ENCODE results near the gene ERMARD. TPM values are rescaled to one million over a fixed set of nuclear protein-coding genes. Genes with fewer than 3 reads are reported as not detected.

Gene ERMARD
- total RNA-seq, 1 experiment from 2014 or later: 22.0 TPM

DNA sequence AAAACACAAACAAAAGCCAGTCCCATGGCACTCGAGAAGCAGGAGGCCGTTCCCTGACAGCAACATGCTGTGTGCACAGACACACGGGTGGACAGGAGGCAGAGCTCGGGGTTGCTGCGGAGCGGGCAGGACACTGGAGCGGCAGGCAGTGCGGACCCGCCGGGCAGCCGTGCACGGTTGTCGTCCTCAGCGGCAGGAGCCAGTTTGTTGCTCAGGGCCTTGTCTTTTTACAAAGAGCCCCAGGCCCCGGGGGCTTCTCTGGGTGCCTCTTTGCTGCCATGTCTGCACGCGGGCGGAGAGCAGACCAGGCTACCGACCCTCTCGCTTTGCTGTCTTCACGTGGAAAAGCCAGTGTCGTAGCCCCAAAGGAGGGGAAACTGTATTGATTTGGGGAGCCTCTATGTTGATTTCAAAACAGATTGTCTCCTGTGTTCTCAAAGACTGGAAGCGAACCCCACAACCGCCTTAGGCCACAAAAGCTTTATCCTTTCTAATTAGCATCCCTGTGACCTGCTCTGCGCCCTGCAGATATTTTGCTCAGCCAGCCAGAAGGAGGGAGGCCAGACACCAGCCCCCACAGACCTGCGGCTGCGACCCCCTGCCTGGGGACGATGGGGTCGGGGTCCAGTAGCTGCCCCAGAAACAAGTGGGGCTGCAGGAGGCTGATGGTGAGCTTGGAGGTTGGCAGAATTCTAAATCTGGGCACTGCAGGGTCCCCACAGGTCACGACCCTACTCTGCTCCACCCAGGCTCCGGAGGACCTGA is 50.2 kb downstream of the ERMARD start:
- peaks cover 45% of the 10 kb centered on the region for H3K27me3 Mint-ChIP-seq (ENCODE audit: unreplicated experiment)
- peaks cover 6% of the 10 kb centered on the region for H3K4me1 Mint-ChIP-seq (ENCODE audit: low read depth, unreplicated experiment)
- H3K4me3 Mint-ChIP-seq (ENCODE audit: low read depth, unreplicated experiment): no peak overlapping the region
- H3K9me3 Mint-ChIP-seq (ENCODE audit: low read depth, unreplicated experiment): no peaks in the 10 kb centered on the region
- DNase-seq: no peak
- no TSS peak for BruUV-seq (replicated peaks)
- no peak overlapping the region for H3K27ac Mint-ChIP-seq (ENCODE audit: unreplicated experiment)
- CTCF ChIA-PET: interaction anchor here (1.3 kb wide), 1 partner anchor 11 kb away, joined by 4 read pairs; no protein-coding TSS in a partner anchor
- intact Hi-C loops (cut with micrococcal nuclease; ENCODE audit: unreplicated experiment): no loop called here
- no peaks in the 10 kb centered on the region for H3K36me3 Mint-ChIP-seq (ENCODE audit: insufficient read depth, unreplicated experiment)
- TF ChIP-seq, protein P1, sequence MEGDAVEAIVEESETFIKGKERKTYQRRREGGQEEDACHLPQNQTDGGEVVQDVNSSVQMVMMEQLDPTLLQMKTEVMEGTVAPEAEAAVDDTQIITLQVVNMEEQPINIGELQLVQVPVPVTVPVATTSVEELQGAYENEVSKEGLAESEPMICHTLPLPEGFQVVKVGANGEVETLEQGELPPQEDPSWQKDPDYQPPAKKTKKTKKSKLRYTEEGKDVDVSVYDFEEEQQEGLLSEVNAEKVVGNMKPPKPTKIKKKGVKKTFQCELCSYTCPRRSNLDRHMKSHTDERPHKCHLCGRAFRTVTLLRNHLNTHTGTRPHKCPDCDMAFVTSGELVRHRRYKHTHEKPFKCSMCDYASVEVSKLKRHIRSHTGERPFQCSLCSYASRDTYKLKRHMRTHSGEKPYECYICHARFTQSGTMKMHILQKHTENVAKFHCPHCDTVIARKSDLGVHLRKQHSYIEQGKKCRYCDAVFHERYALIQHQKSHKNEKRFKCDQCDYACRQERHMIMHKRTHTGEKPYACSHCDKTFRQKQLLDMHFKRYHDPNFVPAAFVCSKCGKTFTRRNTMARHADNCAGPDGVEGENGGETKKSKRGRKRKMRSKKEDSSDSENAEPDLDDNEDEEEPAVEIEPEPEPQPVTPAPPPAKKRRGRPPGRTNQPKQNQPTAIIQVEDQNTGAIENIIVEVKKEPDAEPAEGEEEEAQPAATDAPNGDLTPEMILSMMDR (IDR thresholded peaks at IDR 0.05; ENCODE audit: unreplicated experiment): no peak

DNA sequence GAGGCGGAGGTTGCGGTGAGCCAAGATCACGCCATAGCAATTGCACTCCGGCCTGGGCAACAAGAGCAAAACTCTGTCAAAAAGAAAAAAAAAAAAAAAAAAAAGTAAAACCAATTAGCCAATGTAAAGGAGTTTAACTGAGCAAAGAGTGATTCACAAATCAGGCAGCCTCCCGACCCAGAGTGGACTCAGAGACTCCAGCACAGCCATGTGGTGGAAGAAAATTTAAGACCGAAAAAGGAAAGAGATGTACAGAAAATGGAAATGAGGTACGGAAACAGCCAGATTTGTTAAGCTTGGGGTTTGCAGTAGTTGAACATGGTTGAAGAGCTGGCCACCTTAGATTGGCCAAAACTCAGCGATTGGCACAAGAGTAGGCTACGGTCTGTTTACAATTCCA is 51.4 kb downstream of the ERMARD start:
- Mint-ChIP-seq H3K4me1 (ENCODE audit: low read depth, unreplicated experiment) (peaks cover 6% of the 10 kb centered on the region), H3K27ac (ENCODE audit: unreplicated experiment) (no peak overlapping the region), H3K9me3 (ENCODE audit: low read depth, unreplicated experiment) (no peaks in the 10 kb centered on the region), H3K27me3 (ENCODE audit: unreplicated experiment) (peaks cover 50% of the 10 kb centered on the region), H3K36me3 (ENCODE audit: insufficient read depth, unreplicated experiment) (no peaks in the 10 kb centered on the region), H3K4me3 (ENCODE audit: low read depth, unreplicated experiment) (no peak overlapping the region)
- intact Hi-C loops (cut with micrococcal nuclease; ENCODE audit: unreplicated experiment): no loop called here
- no peak for DNase-seq
- CTCF ChIA-PET: no interaction called here
- TF ChIP-seq, protein P1 (IDR thresholded peaks at IDR 0.05; ENCODE audit: unreplicated experiment): no peak
- no TSS peak for BruUV-seq (replicated peaks)

DNA sequence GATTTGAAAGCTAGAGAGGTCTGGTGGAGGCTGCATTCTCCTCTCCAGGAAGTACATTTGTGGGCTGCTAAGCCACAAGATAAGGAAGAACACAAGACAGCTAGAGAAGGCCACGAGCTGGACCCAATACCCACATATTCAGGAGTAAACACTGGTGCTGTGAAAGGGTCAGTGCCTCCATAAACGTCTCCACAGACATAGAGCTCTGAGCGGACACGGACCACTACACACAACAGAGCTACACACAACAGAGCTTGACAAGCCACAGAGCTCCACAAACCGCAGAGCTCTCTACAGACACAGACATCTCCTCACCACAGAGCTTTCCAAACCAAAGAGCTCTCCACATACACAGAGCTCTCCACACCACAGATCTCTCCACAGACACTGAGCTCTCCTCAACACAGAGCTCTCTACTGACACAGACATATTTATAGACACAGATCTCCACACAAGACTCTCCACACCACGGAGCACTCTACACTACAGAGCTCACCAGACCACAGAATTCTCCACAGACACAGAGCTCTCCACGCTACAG is 51.9 kb downstream of the ERMARD start:
- Mint-ChIP-seq H3K36me3 (ENCODE audit: insufficient read depth, unreplicated experiment) (no peaks in the 10 kb centered on the region), H3K27me3 (ENCODE audit: unreplicated experiment) (peaks cover 52% of the 10 kb centered on the region), H3K4me3 (ENCODE audit: low read depth, unreplicated experiment) (no peak overlapping the region), H3K27ac (ENCODE audit: unreplicated experiment) (no peak overlapping the region), H3K9me3 (ENCODE audit: low read depth, unreplicated experiment) (no peaks in the 10 kb centered on the region), H3K4me1 (ENCODE audit: low read depth, unreplicated experiment) (peaks cover 6% of the 10 kb centered on the region)
- no peak for DNase-seq
- intact Hi-C loops (cut with micrococcal nuclease; ENCODE audit: unreplicated experiment): no loop called here
- no TSS peak for BruUV-seq (replicated peaks)
- CTCF ChIA-PET: interaction anchor here (0.6 kb wide), 1 partner anchor 489 kb away, joined by 5 read pairs; no protein-coding TSS in a partner anchor
- TF ChIP-seq, protein P1 (IDR thresholded peaks at IDR 0.05; ENCODE audit: unreplicated experiment): no peak

- TF ChIP-seq, protein P1 (IDR thresholded peaks at IDR 0.05; ENCODE audit: unreplicated experiment): no peak
- Mint-ChIP-seq H3K9me3 (ENCODE audit: low read depth, unreplicated experiment) (no peaks in the 10 kb centered on the region), H3K4me3 (ENCODE audit: low read depth, unreplicated experiment) (no peak overlapping the region), H3K4me1 (ENCODE audit: low read depth, unreplicated experiment) (peaks cover 6% of the 10 kb centered on the region), H3K36me3 (ENCODE audit: insufficient read depth, unreplicated experiment) (no peaks in the 10 kb centered on the region), H3K27ac (ENCODE audit: unreplicated experiment) (no peak overlapping the region), H3K27me3 (ENCODE audit: unreplicated experiment) (peaks cover 52% of the 10 kb centered on the region)
- DNase-seq: no peak
- CTCF ChIA-PET: interaction anchor here (0.6 kb wide), 1 partner anchor 489 kb away, joined by 5 read pairs; no protein-coding TSS in a partner anchor
- no TSS peak for BruUV-seq (replicated peaks)
- intact Hi-C loops (cut with micrococcal nuclease; ENCODE audit: unreplicated experiment): no loop called here
Observed at GRCh38 chr6:169803816-169804340, 52.5 kb downstream of the ERMARD start.
